ENCODE measurements around the gene SLC22A5.

The SLC22A5 gene

DNA sequence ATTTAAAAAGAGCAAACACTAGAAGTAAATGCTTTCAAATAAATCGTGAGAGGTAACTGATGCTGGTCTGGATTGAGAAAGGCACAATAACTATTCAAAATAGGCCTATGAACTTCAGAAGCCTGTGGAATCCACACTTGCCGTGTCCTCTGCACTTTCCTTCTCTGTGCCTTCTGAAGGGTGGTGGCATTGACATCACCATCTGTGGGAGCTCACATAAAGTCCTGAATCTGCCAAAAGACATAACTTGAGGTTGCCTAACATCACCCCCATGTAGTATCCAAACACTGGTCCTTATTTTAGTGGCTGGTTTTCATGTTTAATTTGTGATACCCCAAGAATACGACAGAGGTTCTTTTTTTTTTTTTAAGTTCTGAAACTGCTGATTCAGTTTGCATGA, 61.2 kb downstream of the SLC22A5 start:
- H3K4me1 ChIP-seq (ENCODE audit: control insufficient read depth, insufficient read depth, low read length), result 0 out of 2 replicates have a peak, but pooled peaks cover 5% of the 10 kb centered on the region
- no peak overlapping the region for H3K27ac ChIP-seq (ENCODE audit: extremely low read depth, low read depth, low read length)
- no peaks in the 10 kb centered on the region for H3K36me3 ChIP-seq (ENCODE audit: control insufficient read depth in 2 of 2, insufficient read depth in 1 of 2, low read length in 2 of 2)
- no peaks in the 10 kb centered on the region for H3K9me3 ChIP-seq (ENCODE audit: control insufficient read depth, insufficient read depth, low read depth, low read length)
- ChIA-PET POLR2A (interaction anchor here (1.5 kb wide), 1 partner anchor 60 kb away, joined by 4 read pairs; the partner anchor contains the start of gene IRF1), CTCF (interaction anchor here (1.1 kb wide), 1 partner anchor 10 kb away, joined by 4 read pairs; no protein-coding TSS in a partner anchor)
- TF ChIP-seq BCL11B (tag by site-specific recombination; IDR thresholded peaks at IDR 0.05; ENCODE audit: low read depth), result no peak
- no peak for TF ChIP-seq ZNF214 (tag by site-specific recombination; IDR thresholded peaks at IDR 0.05; ENCODE audit: borderline replicate concordance)
- no peak for TF ChIP-seq ZFP41 (tag by site-specific recombination; IDR thresholded peaks at IDR 0.05; ENCODE audit: borderline replicate concordance)
- TF ChIP-seq ZSCAN23 (tag by site-specific recombination; IDR thresholded peaks at IDR 0.05), result no peak
- no peak for TF ChIP-seq ZNF24 (tag by site-specific recombination; IDR thresholded peaks at IDR 0.05)
- TF ChIP-seq, protein P1, sequence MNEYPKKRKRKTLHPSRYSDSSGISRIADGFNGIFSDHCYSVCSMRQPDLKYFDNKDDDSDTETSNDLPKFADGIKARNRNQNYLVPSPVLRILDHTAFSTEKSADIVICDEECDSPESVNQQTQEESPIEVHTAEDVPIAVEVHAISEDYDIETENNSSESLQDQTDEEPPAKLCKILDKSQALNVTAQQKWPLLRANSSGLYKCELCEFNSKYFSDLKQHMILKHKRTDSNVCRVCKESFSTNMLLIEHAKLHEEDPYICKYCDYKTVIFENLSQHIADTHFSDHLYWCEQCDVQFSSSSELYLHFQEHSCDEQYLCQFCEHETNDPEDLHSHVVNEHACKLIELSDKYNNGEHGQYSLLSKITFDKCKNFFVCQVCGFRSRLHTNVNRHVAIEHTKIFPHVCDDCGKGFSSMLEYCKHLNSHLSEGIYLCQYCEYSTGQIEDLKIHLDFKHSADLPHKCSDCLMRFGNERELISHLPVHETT (tag by site-specific recombination; IDR thresholded peaks at IDR 0.05), result no peak
- no peak for TF ChIP-seq ZNF501 (tag by site-specific recombination; IDR thresholded peaks at IDR 0.05)
- TF ChIP-seq ZNF391 (tag by site-specific recombination; IDR thresholded peaks at IDR 0.05; ENCODE audit: borderline replicate concordance, low read depth), result no peak
- no peak for TF ChIP-seq ZNF561 (tag by site-specific recombination; IDR thresholded peaks at IDR 0.05; ENCODE audit: borderline replicate concordance)
- no peak for TF ChIP-seq HOXD13 (CRISPR knock-in tag; IDR thresholded peaks at IDR 0.05; ENCODE audit: borderline replicate concordance)
- TF ChIP-seq, protein P2, sequence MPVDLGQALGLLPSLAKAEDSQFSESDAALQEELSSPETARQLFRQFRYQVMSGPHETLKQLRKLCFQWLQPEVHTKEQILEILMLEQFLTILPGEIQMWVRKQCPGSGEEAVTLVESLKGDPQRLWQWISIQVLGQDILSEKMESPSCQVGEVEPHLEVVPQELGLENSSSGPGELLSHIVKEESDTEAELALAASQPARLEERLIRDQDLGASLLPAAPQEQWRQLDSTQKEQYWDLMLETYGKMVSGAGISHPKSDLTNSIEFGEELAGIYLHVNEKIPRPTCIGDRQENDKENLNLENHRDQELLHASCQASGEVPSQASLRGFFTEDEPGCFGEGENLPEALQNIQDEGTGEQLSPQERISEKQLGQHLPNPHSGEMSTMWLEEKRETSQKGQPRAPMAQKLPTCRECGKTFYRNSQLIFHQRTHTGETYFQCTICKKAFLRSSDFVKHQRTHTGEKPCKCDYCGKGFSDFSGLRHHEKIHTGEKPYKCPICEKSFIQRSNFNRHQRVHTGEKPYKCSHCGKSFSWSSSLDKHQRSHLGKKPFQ (tag by site-specific recombination; IDR thresholded peaks at IDR 0.05), result no peak
- no peak for TF ChIP-seq ZNF433 (tag by site-specific recombination; IDR thresholded peaks at IDR 0.05; ENCODE audit: low read depth)
- TF ChIP-seq ZNF146 (tag by site-specific recombination; IDR thresholded peaks at IDR 0.05), result no peak
- TF ChIP-seq ZSCAN30 (tag by site-specific recombination; IDR thresholded peaks at IDR 0.05), result no peak
- TF ChIP-seq ZNF555 (tag by site-specific recombination; conservative IDR thresholded peaks at IDR 0.05), result no peak
- TF ChIP-seq MYNN (tag by site-specific recombination; IDR thresholded peaks at IDR 0.05; ENCODE audit: borderline replicate concordance), result no peak
- TF ChIP-seq CTCF (tag by site-specific recombination; IDR thresholded peaks at IDR 0.05), result no peak
- no peak overlapping the region for H3K4me3 ChIP-seq (ENCODE audit: low read depth, low read length)

DNA sequence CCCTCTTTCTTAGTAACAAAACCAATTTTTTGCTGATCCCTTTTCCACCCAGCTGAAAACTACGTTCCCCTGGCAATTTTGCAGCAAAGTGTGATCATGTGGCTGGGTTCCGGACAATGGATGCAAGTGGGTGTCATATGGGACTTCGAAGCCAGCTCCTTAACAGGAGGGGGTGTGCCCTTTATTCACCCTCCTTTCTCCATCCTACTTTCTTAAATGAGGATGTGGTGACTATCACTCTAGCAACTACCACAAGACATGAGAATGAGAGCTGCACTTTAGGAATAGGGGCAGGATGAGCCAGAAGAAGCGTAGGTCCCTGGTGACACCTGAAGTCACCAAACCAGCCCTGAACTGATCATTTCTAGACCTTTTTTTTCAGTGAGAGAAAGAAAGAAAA, 62.1 kb downstream of the SLC22A5 start:
- ChIA-PET POLR2A (interaction anchor here (0.7 to 1.5 kb wide), 2 partner anchors 56 to 59 kb away, joined by 3 to 4 read pairs; partner anchors contain the start of gene IRF1), CTCF (interaction anchor here (0.7 kb wide), 1 partner anchor 251 kb away, joined by 4 read pairs; no protein-coding TSS in a partner anchor)
- Histone ChIP-seq H3K27ac (ENCODE audit: extremely low read depth, low read depth, low read length) (no peak overlapping the region), H3K4me1 (ENCODE audit: control insufficient read depth, insufficient read depth, low read length) (0 out of 2 replicates have a peak, but pooled peaks cover 5% of the 10 kb centered on the region), H3K4me3 (ENCODE audit: low read depth, low read length) (no peak overlapping the region), H3K36me3 (ENCODE audit: control insufficient read depth in 2 of 2, insufficient read depth in 1 of 2, low read length in 2 of 2) (no peaks in the 10 kb centered on the region), H3K9me3 (ENCODE audit: control insufficient read depth, insufficient read depth, low read depth, low read length) (no peaks in the 10 kb centered on the region)
- no peak for TF ChIP-seq MYNN (tag by site-specific recombination; IDR thresholded peaks at IDR 0.05; ENCODE audit: borderline replicate concordance)
- no peak for TF ChIP-seq YY2 (tag by site-specific recombination; IDR thresholded peaks at IDR 0.05)
- no peak for TF ChIP-seq ZNF660 (tag by site-specific recombination; IDR thresholded peaks at IDR 0.05)
- no peak for TF ChIP-seq ZNF670 (tag by site-specific recombination; IDR thresholded peaks at IDR 0.05; ENCODE audit: low read depth)
- no peak for TF ChIP-seq ZNF596 (tag by site-specific recombination; IDR thresholded peaks at IDR 0.05)
- TF ChIP-seq ZNF560 (tag by site-specific recombination; IDR thresholded peaks at IDR 0.05; ENCODE audit: borderline replicate concordance), result no peak
- no peak for TF ChIP-seq ZNF302 (tag by site-specific recombination; IDR thresholded peaks at IDR 0.05; ENCODE audit: low read depth)
- no peak for TF ChIP-seq ZNF658 (tag by site-specific recombination; IDR thresholded peaks at IDR 0.05)
- TF ChIP-seq ZNF202 (tag by site-specific recombination; IDR thresholded peaks at IDR 0.05; ENCODE audit: borderline replicate concordance), result no peak
- no peak for TF ChIP-seq ZSCAN30 (tag by site-specific recombination; IDR thresholded peaks at IDR 0.05)
- no peak for TF ChIP-seq ZSCAN23 (tag by site-specific recombination; IDR thresholded peaks at IDR 0.05)
- TF ChIP-seq AEBP2 (tag by site-specific recombination; IDR thresholded peaks at IDR 0.05; ENCODE audit: borderline replicate concordance), result no peak
- no peak for TF ChIP-seq KLF1 (tag by site-specific recombination; IDR thresholded peaks at IDR 0.05)
- no peak for TF ChIP-seq ZFP41 (tag by site-specific recombination; IDR thresholded peaks at IDR 0.05; ENCODE audit: borderline replicate concordance)
- TF ChIP-seq ZNF266 (tag by site-specific recombination; IDR thresholded peaks at IDR 0.05; ENCODE audit: low read depth), result no peak

Measured in HEK293 (cell line).